KMS-11 (cell line): ENCODE data around the gene RRH.
"Not testable (repeated sequence)": the region's sequence is repeated elsewhere in the genome, so short reads cannot be mapped to it uniquely, and the experiment has no call there.

Experiments
- H2AFZ ChIP-seq: fragments of 200-600 bp; sonication (generic); 2 replicates; pipeline ENCODE4 v1.6.1; 2016; ENCODE audit warnings: antibody characterized with exemption, mixed run types, low read depth
- H3K27ac ChIP-seq: fragments of 200-600 bp; sonication (generic); 2 replicates; pipeline ENCODE4 v1.6.1; 2016; ENCODE audit warnings: mild to moderate bottlenecking, mixed run types
- H3K27me3 ChIP-seq: fragments of 200-600 bp; sonication (generic); 2 replicates; pipeline ENCODE4 v1.6.1; 2017; ENCODE audit warnings: mild to moderate bottlenecking, low read depth, mixed run types, moderate library complexity; ENCODE audit not compliant: insufficient read depth
- H3K36me3 ChIP-seq: fragments of 200-600 bp; sonication (generic); 2 replicates; pipeline ENCODE4 v1.6.1; 2017; ENCODE audit warnings: mild to moderate bottlenecking, mixed run types; ENCODE audit not compliant: insufficient read depth
- H3K4me1 ChIP-seq: fragments of 200-600 bp; sonication (generic); 2 replicates; pipeline ENCODE4 v1.6.1; 2016; ENCODE audit warnings: mild to moderate bottlenecking, low read depth, mixed run types; ENCODE audit not compliant: poor library complexity, severe bottlenecking
- H3K4me2 ChIP-seq: fragments of 200-600 bp; sonication (generic); 2 replicates; pipeline ENCODE4 v1.7.0; 2016; ENCODE audit warnings: mild to moderate bottlenecking, mixed run types
- H3K4me3 ChIP-seq: fragments of 200-600 bp; sonication (generic); IDR thresholded peaks from 2 replicates; pipeline ENCODE4 v1.6.1; 2017; ENCODE audit warnings: low read depth, low read length, mixed read lengths; ENCODE audit not compliant: insufficient read depth
- H3K79me2 ChIP-seq: fragments of 200-600 bp; sonication (generic); 2 replicates; pipeline ENCODE4 v1.6.1; 2016; ENCODE audit warnings: low read depth, mixed run types; ENCODE audit not compliant: insufficient read depth
- H3K9ac ChIP-seq: fragments of 200-600 bp; sonication (generic); 2 replicates; pipeline ENCODE4 v1.6.1; 2016; ENCODE audit warnings: mild to moderate bottlenecking, mixed run types
- H4K20me1 ChIP-seq: fragments of 200-600 bp; sonication (generic); 2 replicates; pipeline ENCODE4 v1.6.1; 2016; ENCODE audit warnings: mild to moderate bottlenecking, mixed run types; ENCODE audit not compliant: insufficient read depth
- CTCF ChIP-seq: fragments of 200-600 bp; sonication (generic); conservative IDR thresholded peaks from 2 replicates; pipeline ENCODE4 v1.6.1; 2017; ENCODE audit warnings: low read depth, mild to moderate bottlenecking, antibody characterized with exemption, low read length, moderate library complexity, mixed read lengths

Gene RRH

GRCh38 chr4:109872065-109872464 is 44.3 kb downstream of the RRH start:
- H4K20me1 ChIP-seq, result no peaks in the 10 kb centered on the region
- H3K4me3 ChIP-seq, result no peak overlapping the region
- no peaks in the 10 kb centered on the region for H3K27me3 ChIP-seq
- H3K4me1 ChIP-seq, result peaks cover under 1% of the 10 kb centered on the region
- no peak overlapping the region for H3K4me2 ChIP-seq
- H3K36me3 ChIP-seq, result no peaks in the 10 kb centered on the region
- no peak overlapping the region for H2AFZ ChIP-seq
- H3K27ac ChIP-seq, result no peak overlapping the region
- H3K9ac ChIP-seq, result no peak overlapping the region
- H3K79me2 ChIP-seq, result no peaks in the 10 kb centered on the region
- TF ChIP-seq CTCF, result no peak

GRCh38 chr4:109872950-109873656 is 45.3 kb downstream of the RRH start:
- Histone ChIP-seq H4K20me1 (no peaks in the 10 kb centered on the region), H3K27ac (no peak overlapping the region), H3K4me1 (peaks cover 4% of the 10 kb centered on the region), H3K79me2 (no peaks in the 10 kb centered on the region), H2AFZ (no peak overlapping the region), H3K9ac (no peak overlapping the region), H3K27me3 (no peaks in the 10 kb centered on the region), H3K4me3 (no peak overlapping the region), H3K4me2 (no peak overlapping the region), H3K36me3 (no peaks in the 10 kb centered on the region)
- no peak for TF ChIP-seq CTCF

GRCh38 chr4:109873791-109874514 is 46.2 kb downstream of the RRH start:
- H3K9ac ChIP-seq, result no peak overlapping the region
- H3K4me2 ChIP-seq, result no peak overlapping the region
- TF ChIP-seq CTCF, result no peak

GRCh38 chr4:109875106-109875505 is 47.3 kb downstream of the RRH start:
- H3K27me3 ChIP-seq, result no peaks in the 10 kb centered on the region
- no peak for TF ChIP-seq CTCF
- no peaks in the 10 kb centered on the region for H3K79me2 ChIP-seq
- H4K20me1 ChIP-seq, result no peaks in the 10 kb centered on the region
- H3K4me1 ChIP-seq, result peaks cover 4% of the 10 kb centered on the region
- H3K36me3 ChIP-seq, result no peaks in the 10 kb centered on the region
- H2AFZ ChIP-seq, result no peak overlapping the region
- no peak overlapping the region for H3K9ac ChIP-seq
- no peak overlapping the region for H3K4me3 ChIP-seq
- no peak overlapping the region for H3K4me2 ChIP-seq
- H3K27ac ChIP-seq, result no peak overlapping the region

More at GRCh38 chr4:109873791-109874514, 46.2 kb downstream of the RRH start:
- H3K79me2 ChIP-seq, result no peaks in the 10 kb centered on the region
- no peaks in the 10 kb centered on the region for H4K20me1 ChIP-seq
- H3K27ac ChIP-seq, result no peak overlapping the region
- no peak overlapping the region for H3K4me3 ChIP-seq
- no peaks in the 10 kb centered on the region for H3K27me3 ChIP-seq
- H3K4me1 ChIP-seq, result peaks cover 4% of the 10 kb centered on the region
- no peaks in the 10 kb centered on the region for H3K36me3 ChIP-seq
- no peak overlapping the region for H2AFZ ChIP-seq

- not testable (repeated sequence) for H3K4me1 ChIP-seq, H3K4me2 ChIP-seq, H2AFZ ChIP-seq, H3K27ac ChIP-seq, H3K36me3 ChIP-seq, H4K20me1 ChIP-seq, H3K9ac ChIP-seq, H3K4me3 ChIP-seq, H3K27me3 ChIP-seq, H3K79me2 ChIP-seq
These were observed 47.8 kb downstream of the RRH start for GRCh38 chr4:109875553-109875952.
